Sigmoid colon (tissue), 7 donors: ENCODE measurements around the gene LLGL2. TPM values are rescaled to one million over a fixed set of nuclear protein-coding genes. Genes with fewer than 3 reads are reported as not detected.

ENCODE experiments used
- DNase-seq: peaks from one replicate; pipeline ENCODE4 v3.0.0-alpha.2; 2019
- H3K27ac ChIP-seq, 4 donors: fragments of 200-600 bp; sonication (generic); one replicate each; pipeline ENCODE4 v1.5.1; 2016 to 2019; ENCODE audit warnings: mild to moderate bottlenecking in 1 of 4
- H3K27me3 ChIP-seq, 3 donors: fragments of 200-600 bp; sonication (generic); one replicate each; pipeline ENCODE4 v1.5.1; 2019; ENCODE audit warnings: mild to moderate bottlenecking in 1 of 3
- H3K36me3 ChIP-seq, 4 donors: fragments of 200-600 bp; sonication (generic); one replicate each; pipeline ENCODE4 v1.5.1; 2016 to 2019
- H3K4me1 ChIP-seq, 4 donors: fragments of 200-600 bp; sonication (generic); one replicate each; pipeline ENCODE4 v1.5.1; 2017 to 2019
- H3K4me3 ChIP-seq, 4 donors: fragments of 200-600 bp; sonication (generic); one replicate each; pipeline ENCODE4 v1.5.1; 2017 to 2019; ENCODE audit warnings: mild to moderate bottlenecking in 2 of 4, moderate library complexity in 1 of 4
- H3K9me3 ChIP-seq, 4 donors: fragments of 200-600 bp in 3 of 4; sonication (generic) in 3 of 4; one replicate each; pipeline versions ENCODE4 v1.5.1 to v1.6.1; 2013 to 2019
- CTCF ChIP-seq, 4 experiments: fragments of 450-650 bp in 3 of 4; fragments of 200-600 bp in 1 of 4; IDR thresholded peaks; one replicate each; pipeline ENCODE4 v1.5.1; 2016 to 2019; ENCODE audit warnings: antibody characterized with exemption in 4 of 4, mild to moderate bottlenecking in 3 of 4, moderate library complexity in 2 of 4
- EP300 ChIP-seq, 4 donors: sonication (generic); formaldehyde crosslinking; IDR thresholded peaks; one replicate each; pipeline ENCODE4 v1.6.1; 2017; ENCODE audit warnings: antibody characterized with exemption in 4 of 4
- POLR2A ChIP-seq, 2 donors: fragments of 450-650 bp; IDR thresholded peaks; one replicate each; pipeline ENCODE4 v1.6.1; 2016; ENCODE audit warnings: antibody characterized with exemption in 2 of 2, mild to moderate bottlenecking in 2 of 2, moderate library complexity in 2 of 2
- POLR2AphosphoS5 ChIP-seq, 4 donors: sonication (generic); formaldehyde crosslinking; IDR thresholded peaks; one replicate each; pipeline ENCODE4 v1.6.1; 2017; ENCODE audit warnings: antibody characterized with exemption in 4 of 4
- whole genome bisulfite sequencing, 2 donors: extraction: QIAGEN DNeasy Blood & Tissue Kit; methylation state at CpG; one replicate each; pipeline ENCODE4 v1.1.7; 2013; 5-methylcytosine and 5-hydroxymethylcytosine counted together
- intact Hi-C: fragments of 100-400 bp; cut with DNase I; formaldehyde crosslinking; loops from one replicate; pipeline ENCODE4 v1.15.1; 2023
- polyA plus RNA-seq, 3 donors: library from polyadenylated mRNA; stranded (reverse); fragments of 200-250 nt; gene quantifications; one replicate each; pipeline ENCODE4 v1.2.3, GENCODE V29; 2013
- total RNA-seq, 4 donors: library from RNA; depleted of rRNA; stranded (reverse); fragments of >200 nt; gene quantifications; one replicate each; pipeline ENCODE4 v1.1.0, GENCODE V29; 2016
- donor health status: healthy with polysubstance abuse.
- donor health status: Bipolar disorder and iron deficiency.
- donor health status: healthy.

Gene LLGL2
- total and polyA plus RNA-seq, 7 donors = 1.4 to 299 (median 5.0) TPM

GRCh38 chr17:75558666-75559530 lies 33.4 kb downstream of the LLGL2 start:
- H3K36me3 ChIP-seq = no peaks in the 10 kb centered on the region
- no peaks in the 10 kb centered on the region for H3K27me3 ChIP-seq
- H3K9me3 ChIP-seq = no peaks in the 10 kb centered on the region
- no peak overlapping the region for H3K4me3 ChIP-seq
- H3K4me1 ChIP-seq = peaks cover 0 to 7% (median 3%) of the 10 kb centered on the region in 4 donors
- intact Hi-C loops = no loop called here
- TF ChIP-seq EP300 (IDR thresholded peaks at IDR 0.05) (no peak), POLR2AphosphoS5 (IDR thresholded peaks at IDR 0.05) (no peak), POLR2A (IDR thresholded peaks at IDR 0.05) (no peak), CTCF (IDR thresholded peaks at IDR 0.05) (no peak)
- WGBS, 2 donors = 75 to 82% methylated on average over 36 of the region's 38 CpGs
- H3K27ac ChIP-seq = no peak overlapping the region
- DNase-seq = no peak

- intact Hi-C loops = no loop called here
- Histone ChIP-seq H3K36me3 (no peaks in the 10 kb centered on the region), H3K9me3 (no peaks in the 10 kb centered on the region), H3K4me3 (no peak overlapping the region), H3K27me3 (no peaks in the 10 kb centered on the region), H3K4me1 (peaks cover 0 to 7% (median 3%) of the 10 kb centered on the region in 4 donors), H3K27ac (no peak overlapping the region)
- TF ChIP-seq CTCF (IDR thresholded peaks at IDR 0.05) = no peak
- no peak for TF ChIP-seq POLR2AphosphoS5 (IDR thresholded peaks at IDR 0.05)
- TF ChIP-seq POLR2A (IDR thresholded peaks at IDR 0.05) = no peak
- no peak for TF ChIP-seq EP300 (IDR thresholded peaks at IDR 0.05)
- 73 to 81% methylated on average over 9 of the region's 9 CpGs for WGBS, 2 donors
- no peak for DNase-seq
These were observed 34.5 kb downstream of the LLGL2 start for GRCh38 chr17:75559958-75560533.

- Histone ChIP-seq H3K9me3 (no peaks in the 10 kb centered on the region), H3K4me1 (peaks cover 0 to 7% (median 2%) of the 10 kb centered on the region in 4 donors), H3K4me3 (no peak overlapping the region), H3K27ac (no peak overlapping the region), H3K36me3 (no peaks in the 10 kb centered on the region), H3K27me3 (no peaks in the 10 kb centered on the region)
- no peak for TF ChIP-seq EP300 (IDR thresholded peaks at IDR 0.05)
- intact Hi-C loops = no loop called here
- DNase-seq = no peak
- 83 to 84% methylated on average over 5 of the region's 5 CpGs for WGBS, 2 donors
These were observed 36.6 kb downstream of the LLGL2 start for GRCh38 chr17:75561927-75562603.

GRCh38 chr17:75563063-75563758 lies 37.7 kb downstream of the LLGL2 start:
- Histone ChIP-seq H3K9me3 (no peaks in the 10 kb centered on the region), H3K27me3 (no peaks in the 10 kb centered on the region), H3K4me1 (no peaks in the 10 kb centered on the region), H3K4me3 (no peak overlapping the region), H3K27ac (no peak overlapping the region), H3K36me3 (no peaks in the 10 kb centered on the region)
- intact Hi-C loops = no loop called here
- DNase-seq = no peak
- TF ChIP-seq POLR2A (IDR thresholded peaks at IDR 0.05) (no peak), CTCF (IDR thresholded peaks at IDR 0.05) (no peak)
- WGBS, 2 donors = 90 to 94% methylated on average over 28 of the region's 28 CpGs

- WGBS, 2 donors = 95 to 96% methylated on average over 11 of the region's 11 CpGs
- no peak for DNase-seq
- intact Hi-C loops = no loop called here
These were observed 38.7 kb downstream of the LLGL2 start for GRCh38 chr17:75564195-75564594.

More at GRCh38 chr17:75564195-75564594, 38.7 kb downstream of the LLGL2 start:
- Histone ChIP-seq H3K4me1 (no peaks in the 10 kb centered on the region), H3K9me3 (no peaks in the 10 kb centered on the region), H3K4me3 (no peak overlapping the region), H3K27ac (no peak overlapping the region), H3K36me3 (no peaks in the 10 kb centered on the region), H3K27me3 (no peaks in the 10 kb centered on the region)
- TF ChIP-seq POLR2A (IDR thresholded peaks at IDR 0.05) (no peak), CTCF (IDR thresholded peaks at IDR 0.05) (no peak), EP300 (IDR thresholded peaks at IDR 0.05) (no peak), POLR2AphosphoS5 (IDR thresholded peaks at IDR 0.05) (no peak)
